ENCODE results near the gene MEX3B. TPM values are rescaled to one million over a fixed set of nuclear protein-coding genes. Genes with fewer than 3 reads are reported as not detected.
A peak's percentile ranks its signal among the peaks of the same experiment; 100 is the strongest.

Gene MEX3B
- total and polyA plus RNA-seq, 9 donors: 2.4 to 8.1 (median 5.2) TPM

GRCh38 chr15:82086243-82086995 is 40.6 kb upstream of the MEX3B start:
- intact Hi-C loops (cut with DNase I): no loop called here
- H3K9me3 ChIP-seq: no peaks in the 10 kb centered on the region
- 85 to 88% (median 87%) methylated on average over 16 of the region's 16 CpGs for WGBS, 3 donors
- H3K4me3 ChIP-seq: no peak overlapping the region
- H3K36me3 ChIP-seq: no peaks in the 10 kb centered on the region
- H3K27ac ChIP-seq: no peak overlapping the region
- H3K27me3 ChIP-seq: no peaks in the 10 kb centered on the region
- H3K4me1 ChIP-seq (ENCODE audit: insufficient read depth): no peaks in the 10 kb centered on the region
- TF ChIP-seq CTCF (IDR thresholded peaks at IDR 0.05): no peak
- no peak for TF ChIP-seq EP300 (IDR thresholded peaks at IDR 0.05)
- no peak for TF ChIP-seq POLR2A (IDR thresholded peaks at IDR 0.05)
- DNase-seq: no peak

- peak in 1 of 5 donors; percentile 17 for DNase-seq
- H3K4me3 ChIP-seq: no peak overlapping the region
- 54 to 71% (median 60%) methylated on average over 14 of the region's 14 CpGs for WGBS, 3 donors
- no peaks in the 10 kb centered on the region for H3K36me3 ChIP-seq
- intact Hi-C loops (cut with DNase I): no loop called here
- no peak overlapping the region for H3K27ac ChIP-seq
- H3K9me3 ChIP-seq: no peaks in the 10 kb centered on the region
- H3K27me3 ChIP-seq: no peaks in the 10 kb centered on the region
- no peaks in the 10 kb centered on the region for H3K4me1 ChIP-seq (ENCODE audit: insufficient read depth)
- no peak for TF ChIP-seq CTCF (IDR thresholded peaks at IDR 0.05)
- TF ChIP-seq EP300 (IDR thresholded peaks at IDR 0.05): no peak
- TF ChIP-seq POLR2A (IDR thresholded peaks at IDR 0.05): no peak
These were observed 36.3 kb upstream of the MEX3B start for GRCh38 chr15:82081914-82082762.

GRCh38 chr15:82080774-82081173 is 35.0 kb upstream of the MEX3B start:
- intact Hi-C loops (cut with DNase I): no loop called here
- TF ChIP-seq EP300 (IDR thresholded peaks at IDR 0.05) (no peak), CTCF (IDR thresholded peaks at IDR 0.05) (no peak), POLR2A (IDR thresholded peaks at IDR 0.05) (no peak)
- H3K36me3 ChIP-seq: no peaks in the 10 kb centered on the region
- H3K27ac ChIP-seq: no peak overlapping the region
- 93 to 96% (median 93%) methylated on average over 6 of the region's 6 CpGs for WGBS, 3 donors
- H3K4me3 ChIP-seq: no peak overlapping the region
- no peak for DNase-seq
- H3K9me3 ChIP-seq: no peaks in the 10 kb centered on the region
- no peaks in the 10 kb centered on the region for H3K4me1 ChIP-seq (ENCODE audit: insufficient read depth)
- H3K27me3 ChIP-seq: no peaks in the 10 kb centered on the region

- Histone ChIP-seq H3K27me3 (no peaks in the 10 kb centered on the region), H3K27ac (no peak overlapping the region), H3K4me1 (ENCODE audit: insufficient read depth) (no peaks in the 10 kb centered on the region), H3K9me3 (no peaks in the 10 kb centered on the region), H3K36me3 (no peaks in the 10 kb centered on the region), H3K4me3 (no peak overlapping the region)
- intact Hi-C loops (cut with DNase I): no loop called here
- TF ChIP-seq EP300 (IDR thresholded peaks at IDR 0.05) (no peak), CTCF (IDR thresholded peaks at IDR 0.05) (no peak), POLR2A (IDR thresholded peaks at IDR 0.05) (no peak)
- no peak for DNase-seq
- 35 to 52% (median 36%) methylated on average over 5 of the region's 5 CpGs for WGBS, 3 donors
These were observed 33.9 kb upstream of the MEX3B start for GRCh38 chr15:82079736-82080135.
